CD4-positive, alpha-beta T cell (primary cell): Measurements from ENCODE around the gene IL17RE. TPM values are rescaled to one million over a fixed set of nuclear protein-coding genes. Genes with fewer than 3 reads are reported as not detected.

Experiments used
- ATAC-seq: fragments of 200-7000 bp; cut with Tn5 transposase; one replicate; pipeline ENCODE4 v1.10.0; 2022; ENCODE audit warnings: mild to moderate bottlenecking; ENCODE audit not compliant: poor library complexity
- CTCF ChIA-PET: fragments of 350-600 bp; sonication (Branson Sonifier 250); formaldehyde crosslinking; loops from one replicate; lab custom pipeline; 2021; ENCODE audit warnings: antibody characterized with exemption, inconsistent platforms; lab: Charles Lee
- POLR2A ChIA-PET: fragments of 350-600 bp; sonication (Branson Sonifier 250); formaldehyde crosslinking; loops from one replicate; lab custom pipeline; 2021; ENCODE audit warnings: antibody characterized with exemption, inconsistent platforms; lab: Charles Lee
- DNase-seq, 14 experiments: peaks; one replicate each; pipeline ENCODE4 v3.0.0-alpha.2; 2013 to 2020; ENCODE audit warnings: mixed read lengths in 2 of 14
- H3K27ac ChIP-seq, 2 donors: one replicate each; pipeline versions ENCODE4 v1.5.1 to v1.7.0; 2013; ENCODE audit warnings: low read length in 2 of 2, low read depth in 1 of 2, mild to moderate bottlenecking in 1 of 2
- H3K27me3 ChIP-seq, 2 experiments: 1 replicate in 1 of 2; 2 replicates in 1 of 2; pipeline versions ENCODE4 v1.6.1 to v1.7.0; 2013; ENCODE audit warnings: low read length in 2 of 2, control low read depth in 1 of 2, mild to moderate bottlenecking in 1 of 2, moderate library complexity in 1 of 2; ENCODE audit not compliant: insufficient read depth in 2 of 2, control insufficient read depth in 1 of 2
- H3K36me3 ChIP-seq: one replicate; pipeline ENCODE4 v1.6.1; 2013; ENCODE audit warnings: low read length, control low read depth; ENCODE audit not compliant: insufficient read depth
- H3K4me1 ChIP-seq: one replicate; pipeline ENCODE4 v1.6.1; 2013; ENCODE audit warnings: low read length, control low read depth; ENCODE audit not compliant: insufficient read depth
- H3K4me3 ChIP-seq: one replicate; pipeline ENCODE4 v1.5.1; 2013; ENCODE audit warnings: mild to moderate bottlenecking, low read length, moderate library complexity
- H3K9me3 ChIP-seq, 2 experiments: 1 replicate in 1 of 2; 2 replicates in 1 of 2; pipeline versions ENCODE4 v1.6.1 to v1.7.0; 2013; ENCODE audit warnings: low read length in 2 of 2, mild to moderate bottlenecking in 2 of 2, control low read depth in 1 of 2, moderate library complexity in 1 of 2; ENCODE audit not compliant: control insufficient read depth in 1 of 2, insufficient read depth in 1 of 2
- H3K27ac Mint-ChIP-seq: one replicate; pipeline ENCODE4 v1.8.0; 2020; ENCODE audit warnings: mixed read lengths
- H3K27me3 Mint-ChIP-seq: one replicate; pipeline ENCODE4 v1.8.0; 2021; ENCODE audit warnings: mixed read lengths
- H3K36me3 Mint-ChIP-seq: one replicate; pipeline ENCODE4 v1.8.0; 2021; ENCODE audit warnings: low read depth, mixed read lengths
- H3K4me1 Mint-ChIP-seq: one replicate; pipeline ENCODE4 v1.8.0; 2021; ENCODE audit warnings: low read depth, mixed read lengths
- H3K4me3 Mint-ChIP-seq: one replicate; pipeline ENCODE4 v1.8.0; 2020; ENCODE audit warnings: mild to moderate bottlenecking, mixed read lengths
- H3K9me3 Mint-ChIP-seq: one replicate; pipeline ENCODE4 v1.8.0; 2020; ENCODE audit warnings: mixed read lengths
- CTCF ChIP-seq: fragments of 200-600 bp; IDR thresholded peaks from one replicate; pipeline ENCODE4 v1.8.0; 2022; ENCODE audit warnings: antibody characterized with exemption, mild to moderate bottlenecking
- intact Hi-C, 2 experiments: fragments of 100-400 bp; cut with DNase I in 1 of 2; cut with micrococcal nuclease in 1 of 2; formaldehyde crosslinking; loops; one replicate each; pipeline versions ENCODE4 v1.15.1 to v1.9.0; 2023 to 2025; cut with DNase I, micrococcal nuclease
- total RNA-seq, 174 experiments: library from RNA in 2 of 174; stranded (reverse) in 2 of 174; gene quantifications; one replicate each; pipeline ENCODE4 v1.2.3 and lab custom pipeline; 2021 to 2026

Gene IL17RE
- total RNA-seq, 2 experiments from 2014 or later = 1.4 to 1.6 TPM

- no peaks in the 10 kb centered on the region for H3K9me3 ChIP-seq
- Mint-ChIP-seq H3K27me3 (no peaks in the 10 kb centered on the region), H3K36me3 (no peaks in the 10 kb centered on the region), H3K4me3 (no peak overlapping the region), H3K27ac (no peak overlapping the region), H3K4me1 (peaks cover 22% of the 10 kb centered on the region), H3K9me3 (no peaks in the 10 kb centered on the region)
- H3K27me3 ChIP-seq = no peaks in the 10 kb centered on the region
- H3K36me3 ChIP-seq = no peaks in the 10 kb centered on the region
- peaks cover 27% of the 10 kb centered on the region for H3K4me1 ChIP-seq
- ATAC-seq = no peak
- H3K27ac ChIP-seq = no peak overlapping the region
- intact Hi-C loops = no loop called here
- ChIA-PET CTCF (no interaction called here), POLR2A (interaction anchor here (1.9 kb wide), 1 partner anchor 15 kb away, joined by 6 read pairs; no protein-coding TSS in a partner anchor)
- no peak for DNase-seq
- no peak overlapping the region for H3K4me3 ChIP-seq
- TF ChIP-seq CTCF = no peak
These were observed 3.8 kb downstream of the IL17RE start for GRCh38 chr3:9906480-9906879.

GRCh38 chr3:9908286-9908685 lies 5.6 kb downstream of the IL17RE start:
- H3K36me3 Mint-ChIP-seq = no peaks in the 10 kb centered on the region
- POLR2A ChIA-PET = interaction anchor here (1.9 kb wide), 1 partner anchor 17 kb away, joined by 6 read pairs; no protein-coding TSS in a partner anchor

GRCh38 chr3:9909221-9910013 lies 6.8 kb downstream of the IL17RE start:
- DNase-seq (peak in 3 of 14 experiments; percentile 17 to 54 (median 42)), ATAC-seq (no peak)
- Mint-ChIP-seq H3K27me3 (no peaks in the 10 kb centered on the region), H3K9me3 (no peaks in the 10 kb centered on the region), H3K4me3 (no peak overlapping the region), H3K36me3 (no peaks in the 10 kb centered on the region), H3K27ac (no peak overlapping the region), H3K4me1 (peaks cover 6% of the 10 kb centered on the region)
- intact Hi-C loops = no loop called here
- POLR2A ChIA-PET = no interaction called here
- Histone ChIP-seq H3K4me1 (peaks cover 20% of the 10 kb centered on the region), H3K27me3 (no peaks in the 10 kb centered on the region), H3K4me3 (no peak overlapping the region), H3K9me3 (no peaks in the 10 kb centered on the region), H3K27ac (no peak overlapping the region), H3K36me3 (no peaks in the 10 kb centered on the region)
- TF ChIP-seq CTCF = no peak
- CTCF ChIA-PET = no interaction called here

More at GRCh38 chr3:9908286-9908685, 5.6 kb downstream of the IL17RE start:
- Histone ChIP-seq H3K9me3 (no peaks in the 10 kb centered on the region), H3K27me3 (no peaks in the 10 kb centered on the region), H3K4me3 (no peak overlapping the region), H3K27ac (no peak overlapping the region), H3K4me1 (peaks cover 20% of the 10 kb centered on the region), H3K36me3 (no peaks in the 10 kb centered on the region)
- no peak for TF ChIP-seq CTCF
- intact Hi-C loops = no loop called here
- Mint-ChIP-seq H3K27me3 (no peaks in the 10 kb centered on the region), H3K4me3 (no peak overlapping the region), H3K9me3 (no peaks in the 10 kb centered on the region), H3K4me1 (peaks cover 14% of the 10 kb centered on the region), H3K27ac (no peak overlapping the region)
- CTCF ChIA-PET = no interaction called here
- ATAC-seq = no peak
- no peak for DNase-seq
